PFSK-1 (cell line): ENCODE measurements around the gene SCAMP1.

Experiments
- FOXP2 ChIP-seq: optimal IDR thresholded peaks from 2 replicates; pipeline ENCODE3; 2011; ENCODE audit warnings: borderline replicate concordance, control low read depth, inconsistent platforms; ENCODE audit not compliant: insufficient read depth; ENCODE audit errors: extremely low read length, extremely low read depth
- POLR2AphosphoS5 ChIP-seq: IDR thresholded peaks from 2 replicates; pipeline ENCODE4 v1.6.1; 2012; ENCODE audit warnings: low read depth, mild to moderate bottlenecking, control low read depth, low read length, moderate library complexity
- REST ChIP-seq, 2 experiments: IDR thresholded peaks; 2 replicates each; pipeline versions ENCODE4 v1.6.1 to v1.8.0; 2011 to 2012; ENCODE audit warnings: low read depth in 2 of 2, low read length in 2 of 2, control low read depth in 1 of 2, inconsistent platforms in 1 of 2, mild to moderate bottlenecking in 1 of 2, moderate library complexity in 1 of 2; ENCODE audit not compliant: insufficient read depth in 1 of 2
- SIN3A ChIP-seq: IDR thresholded peaks from 2 replicates; pipeline ENCODE4 v1.6.1; 2012; ENCODE audit warnings: mild to moderate bottlenecking, low read length, moderate library complexity, borderline replicate concordance; ENCODE audit not compliant: insufficient read depth
- TAF1 ChIP-seq: IDR thresholded peaks from 2 replicates; pipeline ENCODE4 v1.6.1; 2012; ENCODE audit warnings: low read length, control low read depth, borderline replicate concordance; ENCODE audit not compliant: insufficient read depth

GRCh38 chr5:78526049-78526525 lies 165.7 kb downstream of the SCAMP1 start:
- no peak for TF ChIP-seq TAF1
- no peak for TF ChIP-seq POLR2AphosphoS5
- no peak for TF ChIP-seq REST (IDR thresholded peaks at IDR 0.05; ENCODE audit: insufficient read depth in 1 of 2, low read depth in 2 of 2, low read length in 2 of 2)
- no peak for TF ChIP-seq SIN3A
- no peak for TF ChIP-seq FOXP2
